Fibroblast of villous mesenchyme (primary cell): ENCODE measurements around the gene HCAR2. TPM values are rescaled to one million over a fixed set of nuclear protein-coding genes. Genes with fewer than 3 reads are reported as not detected.

Source experiments
- DNase-seq: peaks from one replicate; pipeline ENCODE4 v3.0.0-alpha.2; 2010; ENCODE audit warnings: low read depth
- H3K4me3 ChIP-seq: 2 replicates; pipeline ENCODE4 v1.5.1; 2011; ENCODE audit warnings: low read depth, mild to moderate bottlenecking, low read length
- CTCF ChIP-seq: IDR thresholded peaks from 2 replicates; pipeline ENCODE4 v1.5.1; 2012; ENCODE audit warnings: low read depth, mild to moderate bottlenecking, low read length; ENCODE audit not compliant: insufficient read depth
- total RNA-seq: library from RNA; depleted of rRNA; stranded (reverse); fragments of >200 nt; gene quantifications from 2 replicates; pipeline ENCODE4 v1.2.3, GENCODE V29; 2012

HCAR2 gene
- total RNA-seq, 1 donor = under 0.01 TPM

- no peak overlapping the region for H3K4me3 ChIP-seq
- TF ChIP-seq CTCF = no peak
- DNase-seq = no peak
These were observed 37.2 kb upstream of the HCAR2 start for GRCh38 chr12:122740351-122740750.

GRCh38 chr12:122738571-122738970 is 35.4 kb upstream of the HCAR2 start:
- peak; percentile 16 for DNase-seq
- TF ChIP-seq CTCF = no peak
- no peak overlapping the region for H3K4me3 ChIP-seq

GRCh38 chr12:122732611-122733010 is 29.5 kb upstream of the HCAR2 start:
- DNase-seq = no peak
- no peak for TF ChIP-seq CTCF
- no peak overlapping the region for H3K4me3 ChIP-seq

GRCh38 chr12:122732170-122732569 is 29.0 kb upstream of the HCAR2 start:
- no peak for TF ChIP-seq CTCF
- no peak for DNase-seq
- H3K4me3 ChIP-seq = no peak overlapping the region

GRCh38 chr12:122730215-122731014 is 27.3 kb upstream of the HCAR2 start, which contains the start of gene HCAR1:
TSS of gene HCAR1 (minus strand) at chr12:122730844. CDS start at chr12:122730339, 505 bp downstream.
- peak; percentile 29 for TF ChIP-seq CTCF
- H3K4me3 ChIP-seq = peak within 1 kb of the TSS; percentile 48
- DNase-seq = peak; percentile 57

- peak overlapping the region; percentile 48 for H3K4me3 ChIP-seq
- no peak for DNase-seq
- TF ChIP-seq CTCF = no peak
These were observed 26.5 kb upstream of the HCAR2 start for GRCh38 chr12:122729583-122730214.
